Thymus (tissue), 11 donors: ENCODE measurements around the gene DCHS1. TPM values are rescaled to one million over a fixed set of nuclear protein-coding genes. Genes with fewer than 3 reads are reported as not detected.

Experiments used
- DNase-seq, 9 donors: peaks; one replicate each; pipeline ENCODE4 v3.0.0-alpha.2; 2013; ENCODE audit warnings: low spot score in 9 of 9, low read depth in 6 of 9, missing footprints in 1 of 9
- H3K27ac ChIP-seq, 2 donors: one replicate each; pipeline ENCODE4 v1.5.1; 2013; ENCODE audit warnings: control low read depth in 1 of 2, low read depth in 1 of 2, low read length in 1 of 2, mild to moderate bottlenecking in 1 of 2, moderate library complexity in 1 of 2
- H3K27me3 ChIP-seq, 2 donors: one replicate each; pipeline ENCODE4 v1.5.1; 2013; ENCODE audit warnings: low read length in 1 of 2; ENCODE audit not compliant: control insufficient read depth in 2 of 2, insufficient read depth in 1 of 2
- H3K36me3 ChIP-seq, 2 donors: one replicate each; pipeline ENCODE4 v1.5.1; 2013; ENCODE audit warnings: low read length in 1 of 2, mild to moderate bottlenecking in 1 of 2, moderate library complexity in 1 of 2; ENCODE audit not compliant: control insufficient read depth in 2 of 2, insufficient read depth in 2 of 2
- H3K4me1 ChIP-seq, 2 donors: one replicate each; pipeline ENCODE4 v1.5.1; 2013; ENCODE audit warnings: low read length in 2 of 2; ENCODE audit not compliant: control insufficient read depth in 2 of 2, insufficient read depth in 2 of 2
- H3K4me3 ChIP-seq, 2 donors: one replicate each; pipeline ENCODE4 v1.5.1; 2013; ENCODE audit warnings: low read length in 2 of 2, control low read depth in 1 of 2, mild to moderate bottlenecking in 1 of 2
- H3K9me3 ChIP-seq, 2 donors: one replicate each; pipeline ENCODE4 v1.5.1; 2013; ENCODE audit warnings: low read length in 1 of 2, mild to moderate bottlenecking in 1 of 2; ENCODE audit not compliant: control insufficient read depth in 2 of 2, insufficient read depth in 1 of 2
- WGBS: extraction: QIAGEN DNeasy Blood & Tissue Kit; methylation state at CpG from one replicate; pipeline ENCODE4 v1.1.7; 2013; 5-methylcytosine and 5-hydroxymethylcytosine counted together
- polyA plus RNA-seq: library from polyadenylated mRNA; stranded (reverse); fragments of 200-250 nt; gene quantifications from one replicate; pipeline ENCODE4 v1.2.3, GENCODE V29; 2013
- total RNA-seq: library from RNA; stranded (reverse); fragments of 120-200 nt; gene quantifications from one replicate; pipeline ENCODE4 v1.2.4, GENCODE V29; 2013
- donor health status: healthy.

Gene DCHS1
- total and polyA plus RNA-seq, 2 donors = 3.2 to 6.5 TPM

- peaks cover 0 to 8% of the 10 kb centered on the region in 2 donors for H3K4me1 ChIP-seq
- no peaks in the 10 kb centered on the region for H3K36me3 ChIP-seq
- H3K4me3 ChIP-seq = no peak overlapping the region
- no peaks in the 10 kb centered on the region for H3K9me3 ChIP-seq
- no peak overlapping the region for H3K27ac ChIP-seq
- WGBS = 97% methylated on average over 1 of the region's 1 CpG
- no peak for DNase-seq
- no peaks in the 10 kb centered on the region for H3K27me3 ChIP-seq
Observed at GRCh38 chr11:6674219-6674597, 18.6 kb upstream of the DCHS1 start.

- Histone ChIP-seq H3K4me3 (no peak overlapping the region), H3K4me1 (peaks cover 0 to 8% of the 10 kb centered on the region in 2 donors), H3K27me3 (no peaks in the 10 kb centered on the region), H3K27ac (no peak overlapping the region), H3K36me3 (no peaks in the 10 kb centered on the region), H3K9me3 (no peaks in the 10 kb centered on the region)
- DNase-seq = no peak
Observed at GRCh38 chr11:6673523-6674218, 18.1 kb upstream of the DCHS1 start.

GRCh38 chr11:6671991-6672390, 16.4 kb upstream of the DCHS1 start:
- Histone ChIP-seq H3K36me3 (no peaks in the 10 kb centered on the region), H3K27ac (no peak overlapping the region), H3K4me1 (peaks cover 3 to 8% of the 10 kb centered on the region in 2 donors), H3K27me3 (no peaks in the 10 kb centered on the region), H3K9me3 (no peaks in the 10 kb centered on the region), H3K4me3 (no peak overlapping the region)
- no peak for DNase-seq
- 61% methylated on average over 2 of the region's 2 CpGs for WGBS

GRCh38 chr11:6670202-6670830, 14.7 kb upstream of the DCHS1 start:
- H3K4me1 ChIP-seq = peaks cover 3 to 8% of the 10 kb centered on the region in 2 donors
- WGBS = 76% methylated on average over 6 of the region's 6 CpGs
- H3K27ac ChIP-seq = no peak overlapping the region
- no peaks in the 10 kb centered on the region for H3K27me3 ChIP-seq
- no peaks in the 10 kb centered on the region for H3K36me3 ChIP-seq
- no peak for DNase-seq
- no peaks in the 10 kb centered on the region for H3K9me3 ChIP-seq
- no peak overlapping the region for H3K4me3 ChIP-seq

- H3K27ac ChIP-seq = no peak overlapping the region
- WGBS = 63% methylated on average over 3 of the region's 3 CpGs
Observed at GRCh38 chr11:6667733-6668374, 12.2 kb upstream of the DCHS1 start.

GRCh38 chr11:6666302-6667183, 10.9 kb upstream of the DCHS1 start:
- Histone ChIP-seq H3K4me3 (no peak overlapping the region), H3K27ac (no peak overlapping the region)

More at GRCh38 chr11:6667733-6668374, 12.2 kb upstream of the DCHS1 start:
- Histone ChIP-seq H3K9me3 (no peaks in the 10 kb centered on the region), H3K4me1 (peaks cover 3 to 8% of the 10 kb centered on the region in 2 donors), H3K4me3 (no peak overlapping the region), H3K36me3 (no peaks in the 10 kb centered on the region), H3K27me3 (no peaks in the 10 kb centered on the region)
- peak in 2 of 9 donors; percentile 37 to 58 for DNase-seq

GRCh38 chr11:6664551-6664950, 8.9 kb upstream of the DCHS1 start:
- Histone ChIP-seq H3K27me3 (no peaks in the 10 kb centered on the region), H3K27ac (no peak overlapping the region), H3K9me3 (no peaks in the 10 kb centered on the region), H3K4me1 (peaks cover 0 to 3% of the 10 kb centered on the region in 2 donors), H3K36me3 (no peaks in the 10 kb centered on the region), H3K4me3 (no peak overlapping the region)
- DNase-seq = no peak
- 58% methylated on average over 1 of the region's 1 CpG for WGBS

More at GRCh38 chr11:6666302-6667183, 10.9 kb upstream of the DCHS1 start:
- Histone ChIP-seq H3K4me1 (peaks cover 3 to 8% of the 10 kb centered on the region in 2 donors), H3K27me3 (no peaks in the 10 kb centered on the region), H3K9me3 (no peaks in the 10 kb centered on the region), H3K36me3 (no peaks in the 10 kb centered on the region)
- no peak for DNase-seq
- WGBS = 90% methylated on average over 4 of the region's 4 CpGs

GRCh38 chr11:6663794-6664469, 8.3 kb upstream of the DCHS1 start:
- no peak for DNase-seq
- Histone ChIP-seq H3K9me3 (no peaks in the 10 kb centered on the region), H3K36me3 (no peaks in the 10 kb centered on the region), H3K27me3 (no peaks in the 10 kb centered on the region), H3K4me3 (no peak overlapping the region), H3K27ac (no peak overlapping the region), H3K4me1 (peaks cover 0 to 3% of the 10 kb centered on the region in 2 donors)
- WGBS = 90% methylated on average over 3 of the region's 3 CpGs
